Sigmoid colon (tissue), 7 donors: ENCODE data around the gene CCNA1. TPM values are rescaled to one million over a fixed set of nuclear protein-coding genes. Genes with fewer than 3 reads are reported as not detected.

ENCODE experiments used
- DNase-seq: peaks from one replicate; pipeline ENCODE4 v3.0.0-alpha.2; 2019
- H3K27ac ChIP-seq, 4 donors: fragments of 200-600 bp; sonication (generic); one replicate each; pipeline ENCODE4 v1.5.1; 2016 to 2019; ENCODE audit warnings: mild to moderate bottlenecking in 1 of 4
- H3K27me3 ChIP-seq, 3 donors: fragments of 200-600 bp; sonication (generic); one replicate each; pipeline ENCODE4 v1.5.1; 2019; ENCODE audit warnings: mild to moderate bottlenecking in 1 of 3
- H3K36me3 ChIP-seq, 4 donors: fragments of 200-600 bp; sonication (generic); one replicate each; pipeline ENCODE4 v1.5.1; 2016 to 2019
- H3K4me1 ChIP-seq, 4 donors: fragments of 200-600 bp; sonication (generic); one replicate each; pipeline ENCODE4 v1.5.1; 2017 to 2019
- H3K4me3 ChIP-seq, 4 donors: fragments of 200-600 bp; sonication (generic); one replicate each; pipeline ENCODE4 v1.5.1; 2017 to 2019; ENCODE audit warnings: mild to moderate bottlenecking in 2 of 4, moderate library complexity in 1 of 4
- H3K9me3 ChIP-seq, 4 donors: fragments of 200-600 bp in 3 of 4; sonication (generic) in 3 of 4; one replicate each; pipeline versions ENCODE4 v1.5.1 to v1.6.1; 2013 to 2019
- EP300 ChIP-seq, 4 donors: sonication (generic); formaldehyde crosslinking; IDR thresholded peaks; one replicate each; pipeline ENCODE4 v1.6.1; 2017; ENCODE audit warnings: antibody characterized with exemption in 4 of 4
- POLR2A ChIP-seq, 2 donors: fragments of 450-650 bp; IDR thresholded peaks; one replicate each; pipeline ENCODE4 v1.6.1; 2016; ENCODE audit warnings: antibody characterized with exemption in 2 of 2, mild to moderate bottlenecking in 2 of 2, moderate library complexity in 2 of 2
- POLR2AphosphoS5 ChIP-seq, 4 donors: sonication (generic); formaldehyde crosslinking; IDR thresholded peaks; one replicate each; pipeline ENCODE4 v1.6.1; 2017; ENCODE audit warnings: antibody characterized with exemption in 4 of 4
- WGBS, 2 donors: extraction: QIAGEN DNeasy Blood & Tissue Kit; methylation state at CpG; one replicate each; pipeline ENCODE4 v1.1.7; 2013; 5-methylcytosine and 5-hydroxymethylcytosine counted together
- intact Hi-C: fragments of 100-400 bp; cut with DNase I; formaldehyde crosslinking; loops from one replicate; pipeline ENCODE4 v1.15.1; 2023
- polyA plus RNA-seq, 3 donors: library from polyadenylated mRNA; stranded (reverse); fragments of 200-250 nt; gene quantifications; one replicate each; pipeline ENCODE4 v1.2.3, GENCODE V29; 2013
- total RNA-seq, 4 donors: library from RNA; depleted of rRNA; stranded (reverse); fragments of >200 nt; gene quantifications; one replicate each; pipeline ENCODE4 v1.1.0, GENCODE V29; 2016
- TF ChIP-seq, protein P1 (sequence below), 4 experiments: fragments of 450-650 bp in 3 of 4; fragments of 200-600 bp in 1 of 4; IDR thresholded peaks; one replicate each; pipeline ENCODE4 v1.5.1; 2016 to 2019; ENCODE audit warnings: antibody characterized with exemption in 4 of 4, mild to moderate bottlenecking in 3 of 4, moderate library complexity in 2 of 4
- donor health status: healthy with polysubstance abuse.
- donor health status: Bipolar disorder and iron deficiency.
- donor health status: healthy.

CCNA1 gene
- total and polyA plus RNA-seq, 7 donors: 0.33 to 1.4 (median 0.54) TPM; not detected in 2

DNA sequence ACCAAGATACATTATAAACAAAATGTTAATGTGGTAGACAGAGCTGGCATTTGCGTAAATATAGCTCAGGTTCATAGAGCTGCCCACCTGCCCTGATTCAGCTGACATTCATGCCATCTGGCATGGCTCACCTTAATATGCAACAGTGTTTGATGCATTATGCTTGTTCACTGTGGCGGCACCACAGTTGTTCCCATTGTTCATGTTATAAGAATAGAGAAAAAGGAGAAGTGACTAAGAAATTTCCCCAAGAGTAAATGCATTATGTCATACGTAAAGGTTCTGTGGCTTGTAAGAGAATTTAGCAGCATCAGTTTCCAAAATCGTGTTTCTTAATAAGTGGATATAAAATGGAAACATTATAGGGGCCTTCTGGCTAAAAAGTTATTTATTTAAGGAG, 4.5 kb downstream of the CCNA1 start:
- H3K4me1 ChIP-seq: peaks cover 0 to 12% (median 12%) of the 10 kb centered on the region in 4 donors
- intact Hi-C loops: no loop called here
- 62 to 77% methylated on average over 4 of the region's 4 CpGs for WGBS, 2 donors
- no peaks in the 10 kb centered on the region for H3K9me3 ChIP-seq
- H3K27ac ChIP-seq: no peak overlapping the region
- no peak overlapping the region for H3K4me3 ChIP-seq
- no peaks in the 10 kb centered on the region for H3K36me3 ChIP-seq
- peaks cover 3 to 12% (median 7%) of the 10 kb centered on the region in 3 donors for H3K27me3 ChIP-seq
- TF ChIP-seq POLR2A (IDR thresholded peaks at IDR 0.05): no peak
- no peak for TF ChIP-seq EP300 (IDR thresholded peaks at IDR 0.05)
- no peak for TF ChIP-seq POLR2AphosphoS5 (IDR thresholded peaks at IDR 0.05)
- TF ChIP-seq, protein P1, sequence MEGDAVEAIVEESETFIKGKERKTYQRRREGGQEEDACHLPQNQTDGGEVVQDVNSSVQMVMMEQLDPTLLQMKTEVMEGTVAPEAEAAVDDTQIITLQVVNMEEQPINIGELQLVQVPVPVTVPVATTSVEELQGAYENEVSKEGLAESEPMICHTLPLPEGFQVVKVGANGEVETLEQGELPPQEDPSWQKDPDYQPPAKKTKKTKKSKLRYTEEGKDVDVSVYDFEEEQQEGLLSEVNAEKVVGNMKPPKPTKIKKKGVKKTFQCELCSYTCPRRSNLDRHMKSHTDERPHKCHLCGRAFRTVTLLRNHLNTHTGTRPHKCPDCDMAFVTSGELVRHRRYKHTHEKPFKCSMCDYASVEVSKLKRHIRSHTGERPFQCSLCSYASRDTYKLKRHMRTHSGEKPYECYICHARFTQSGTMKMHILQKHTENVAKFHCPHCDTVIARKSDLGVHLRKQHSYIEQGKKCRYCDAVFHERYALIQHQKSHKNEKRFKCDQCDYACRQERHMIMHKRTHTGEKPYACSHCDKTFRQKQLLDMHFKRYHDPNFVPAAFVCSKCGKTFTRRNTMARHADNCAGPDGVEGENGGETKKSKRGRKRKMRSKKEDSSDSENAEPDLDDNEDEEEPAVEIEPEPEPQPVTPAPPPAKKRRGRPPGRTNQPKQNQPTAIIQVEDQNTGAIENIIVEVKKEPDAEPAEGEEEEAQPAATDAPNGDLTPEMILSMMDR (IDR thresholded peaks at IDR 0.05): no peak
- DNase-seq: no peak

DNA sequence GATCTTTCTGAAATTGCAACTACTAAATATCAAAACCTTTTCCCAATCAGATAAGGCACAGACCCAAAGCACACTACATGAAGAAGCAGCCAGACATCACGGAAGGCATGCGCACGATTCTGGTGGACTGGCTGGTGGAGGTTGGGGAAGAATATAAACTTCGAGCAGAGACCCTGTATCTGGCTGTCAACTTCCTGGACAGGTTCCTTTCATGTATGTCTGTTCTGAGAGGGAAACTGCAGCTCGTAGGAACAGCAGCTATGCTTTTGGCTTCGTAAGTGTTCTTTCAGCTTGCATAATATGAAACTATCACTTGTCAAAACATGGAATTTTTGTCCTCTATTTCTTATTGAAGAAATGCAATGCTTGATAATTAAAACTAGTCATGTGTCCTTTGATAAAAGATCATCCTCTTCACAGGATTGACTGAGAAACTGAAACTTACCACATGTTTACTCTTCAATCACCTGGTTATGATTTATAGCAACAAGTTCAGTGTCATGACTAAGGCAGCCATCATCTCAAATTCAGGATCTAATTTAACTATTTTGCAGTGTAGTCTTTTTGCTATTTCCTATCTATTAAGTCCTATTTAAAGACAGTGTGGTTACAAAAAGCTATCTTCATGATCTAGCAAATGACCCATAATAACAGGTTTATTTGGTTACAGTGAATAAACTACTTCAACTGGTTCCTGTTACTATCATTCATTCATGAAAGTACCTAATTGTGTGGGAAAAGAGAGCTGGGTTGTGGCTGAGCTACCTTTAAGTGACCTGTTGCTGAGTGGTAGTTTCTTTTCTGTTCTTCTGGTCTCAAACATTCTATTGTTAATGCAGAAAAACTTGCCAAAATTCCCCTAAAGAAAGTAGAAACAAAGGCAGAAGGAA, 6.5 kb downstream of the CCNA1 start:
- TF ChIP-seq POLR2AphosphoS5 (IDR thresholded peaks at IDR 0.05) (no peak), POLR2A (IDR thresholded peaks at IDR 0.05) (no peak), EP300 (IDR thresholded peaks at IDR 0.05) (no peak)
- TF ChIP-seq, protein P1 (IDR thresholded peaks at IDR 0.05): no peak
- H3K4me3 ChIP-seq: no peak overlapping the region
- no peak overlapping the region for H3K27ac ChIP-seq
- H3K36me3 ChIP-seq: no peaks in the 10 kb centered on the region
- H3K4me1 ChIP-seq: no peaks in the 10 kb centered on the region
- DNase-seq: no peak
- no peaks in the 10 kb centered on the region for H3K9me3 ChIP-seq
- 64 to 66% methylated on average over 6 of the region's 6 CpGs for WGBS, 2 donors
- intact Hi-C loops: no loop called here
- no peaks in the 10 kb centered on the region for H3K27me3 ChIP-seq

DNA sequence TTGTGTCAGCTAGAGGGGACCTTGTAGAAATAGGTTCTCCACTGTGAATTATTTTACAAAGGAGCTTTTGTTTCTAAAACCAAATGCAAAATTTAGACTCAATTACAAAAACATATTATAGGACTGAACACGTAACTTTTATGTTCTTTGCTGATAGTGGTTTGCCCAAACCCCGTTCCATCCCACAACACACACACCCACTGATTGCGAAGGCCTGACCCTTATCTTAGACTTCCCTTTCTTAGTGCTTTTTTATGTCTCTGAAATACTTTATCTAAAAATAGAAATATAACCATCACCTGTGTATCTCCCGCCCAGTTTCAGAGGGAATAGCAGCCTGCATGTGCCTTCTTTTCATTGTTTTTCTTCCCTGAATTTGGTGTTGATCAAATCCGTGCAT, 13.0 kb downstream of the CCNA1 start:
- no peak for DNase-seq
- TF ChIP-seq, protein P1 (IDR thresholded peaks at IDR 0.05): no peak
- TF ChIP-seq POLR2A (IDR thresholded peaks at IDR 0.05) (no peak), POLR2AphosphoS5 (IDR thresholded peaks at IDR 0.05) (no peak), EP300 (IDR thresholded peaks at IDR 0.05) (no peak)
- Histone ChIP-seq H3K27me3 (no peaks in the 10 kb centered on the region), H3K9me3 (no peaks in the 10 kb centered on the region), H3K4me3 (no peak overlapping the region), H3K27ac (no peak overlapping the region), H3K4me1 (no peaks in the 10 kb centered on the region), H3K36me3 (no peaks in the 10 kb centered on the region)
- WGBS, 2 donors: 54 to 59% methylated on average over 5 of the region's 5 CpGs
- intact Hi-C loops: no loop called here

DNA sequence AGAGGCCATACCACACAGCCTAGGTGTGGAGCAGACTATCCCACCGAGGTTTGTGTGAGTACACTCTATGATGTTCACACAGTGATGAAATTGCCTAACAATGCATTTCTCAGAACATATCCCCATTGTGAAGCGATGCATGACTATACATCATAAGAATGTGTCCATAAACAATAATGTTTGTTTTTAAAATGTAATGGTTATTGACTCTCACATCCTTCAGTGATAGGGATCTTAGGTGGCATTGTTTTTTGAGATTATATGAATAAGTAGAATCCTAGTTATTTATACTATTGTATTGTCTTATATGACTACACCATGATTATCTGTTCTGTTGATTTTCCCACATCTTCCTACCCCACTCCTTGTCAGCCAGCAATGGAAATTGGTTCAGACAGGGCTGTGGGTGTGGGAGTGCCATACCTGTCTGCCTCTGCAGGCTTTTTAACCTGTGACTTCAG, 13.6 kb downstream of the CCNA1 start:
- 58 to 68% methylated on average over 2 of the region's 2 CpGs for WGBS, 2 donors
- Histone ChIP-seq H3K36me3 (no peaks in the 10 kb centered on the region), H3K9me3 (no peaks in the 10 kb centered on the region), H3K27ac (no peak overlapping the region), H3K4me3 (no peak overlapping the region), H3K4me1 (no peaks in the 10 kb centered on the region), H3K27me3 (no peaks in the 10 kb centered on the region)
- intact Hi-C loops: no loop called here
- TF ChIP-seq POLR2A (IDR thresholded peaks at IDR 0.05) (no peak), EP300 (IDR thresholded peaks at IDR 0.05) (no peak), POLR2AphosphoS5 (IDR thresholded peaks at IDR 0.05) (no peak)
- TF ChIP-seq, protein P1 (IDR thresholded peaks at IDR 0.05): no peak
- no peak for DNase-seq
